ENCODE data around the gene SH3PXD2A. TPM values are rescaled to one million over a fixed set of nuclear protein-coding genes. Genes with fewer than 3 reads are reported as not detected.

SH3PXD2A gene
- total and polyA plus RNA-seq, 2 of the 4 experiments (the other 2 are of a cell fraction), result 6.3 to 23.0 TPM

DNA sequence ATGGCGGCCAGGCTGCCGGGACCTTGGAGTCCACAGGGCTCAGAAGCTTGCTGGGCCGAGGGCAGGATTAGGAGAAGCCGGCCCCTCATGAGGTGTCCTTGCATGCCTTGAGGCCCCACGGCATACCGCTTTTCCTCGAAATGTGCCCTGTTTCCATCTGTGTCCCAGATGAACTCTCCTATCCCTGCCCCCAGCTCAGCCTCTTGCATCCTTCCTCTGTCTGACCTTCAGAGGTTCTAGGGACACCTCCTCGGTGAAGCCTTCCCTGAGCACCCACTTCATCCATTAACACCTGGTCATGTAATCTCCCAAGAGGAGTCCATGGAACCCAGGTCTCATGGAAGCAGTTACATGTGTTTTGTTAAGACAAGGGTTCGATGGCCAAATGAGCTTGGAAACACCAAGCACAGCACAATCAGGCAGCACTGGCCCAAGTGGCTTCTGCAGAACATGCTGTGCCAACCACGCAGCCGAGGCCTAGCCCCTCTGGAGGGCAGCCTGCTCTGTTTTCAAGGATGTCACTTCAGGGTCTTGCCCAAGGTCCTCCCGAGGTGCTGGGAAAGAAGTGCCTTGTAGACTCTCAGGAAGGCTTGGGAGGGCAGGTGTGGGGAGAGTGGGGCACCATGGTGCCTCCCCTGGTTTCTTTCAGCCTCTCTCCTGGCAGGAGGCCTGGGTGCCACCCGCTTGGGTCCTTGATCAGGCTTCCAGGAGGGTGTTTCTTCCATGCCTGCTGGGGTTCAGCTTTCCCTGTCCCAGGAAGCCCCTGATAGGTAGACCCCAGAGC is 237.6 kb downstream of the SH3PXD2A start:
- H3K9me1 ChIP-seq (ENCODE audit: insufficient read depth, low read length), result peaks cover 25% of the 10 kb centered on the region
- ChIA-PET CTCF (no interaction called here), POLR2A (ENCODE audit: unreplicated experiment) (interaction anchor here (0.6 kb wide), 1 partner anchor 277 kb away, joined by 3 read pairs; no protein-coding TSS in a partner anchor)
- intact Hi-C loops (cut with micrococcal nuclease) (loop anchor here (5.0 kb wide), 1 partner anchor 60 kb away; no protein-coding TSS in a partner anchor), in situ Hi-C loops (cut with MboI; ENCODE audit: low sequenced_read_pairs) (no loop called here), dilution Hi-C loops (cut with HindIII; ENCODE audit: low sequenced_read_pairs, unreplicated experiment) (loop anchor here (10.0 kb wide), 1 partner anchor 57 kb away; no protein-coding TSS in a partner anchor)
- no TSS peak for BruUV-seq (replicated peaks)
- H3K23ac ChIP-seq (ENCODE audit: low read depth, low read length), result no peak overlapping the region
- no peak overlapping the region for H3K27ac ChIP-seq (ENCODE audit: insufficient read depth, low read length)
- H2AK9ac ChIP-seq (replicated peaks; ENCODE audit: low read depth, low read length, poor library complexity), result no peak overlapping the region
- H3K9me3 ChIP-seq (ENCODE audit: control insufficient read depth, insufficient read depth, low read length), result no peaks in the 10 kb centered on the region
- no peak overlapping the region for H4K5ac ChIP-seq (ENCODE audit: low read depth, low read length)
- H4K8ac ChIP-seq (ENCODE audit: low read depth in 2 of 2, low read length in 2 of 2), result no peak overlapping the region
- no peak overlapping the region for H2BK15ac ChIP-seq (ENCODE audit: low read depth, low read length)
- no peak overlapping the region for H2BK5ac ChIP-seq (ENCODE audit: low read depth, low read length, poor library complexity, severe bottlenecking)
- H3K4me2 ChIP-seq (ENCODE audit: low read depth, low read length), result no peak overlapping the region
- H2BK20ac ChIP-seq (ENCODE audit: low read depth, low read length), result no peak overlapping the region
- peaks cover 65% of the 10 kb centered on the region for H3K36me3 ChIP-seq (ENCODE audit: control insufficient read depth, insufficient read depth, low read length)
- ATAC-seq (ENCODE audit: low read depth), result no peak
- WGBS, 2 experiments (ENCODE audit: extremely low coverage in 2 of 2, insufficient read length in 1 of 2), result 82% methylated on average over 9 of the region's 13 CpGs; no CpG with 5 or more reads in 1 of the 2 experiments
- H3K4ac ChIP-seq (ENCODE audit: low read depth, low read length), result no peak overlapping the region
- H3K4me3 ChIP-seq (ENCODE audit: insufficient read depth, low read depth, low read length), result no peak overlapping the region
- H3K79me1 ChIP-seq (ENCODE audit: low read depth in 1 of 2, low read length in 2 of 2), result peaks cover 0 to 37% of the 10 kb centered on the region in 2 experiments; a peak in 2 of 4 replicates
- H3K27me3 ChIP-seq (ENCODE audit: control insufficient read depth, insufficient read depth, low read length), result no peaks in the 10 kb centered on the region
- no peak overlapping the region for H4K91ac ChIP-seq (ENCODE audit: insufficient read depth, low read depth, low read length)
- no peak overlapping the region for H3K14ac ChIP-seq (replicated peaks; ENCODE audit: low read depth, low read length)
- no peaks in the 10 kb centered on the region for H4K20me1 ChIP-seq (ENCODE audit: insufficient read depth, low read length)
- H3K56ac ChIP-seq (ENCODE audit: extremely low read depth, insufficient read depth, low read length), result no peak overlapping the region
- H2AFZ ChIP-seq (replicated peaks; ENCODE audit: low read length, poor library complexity), result no peak overlapping the region
- DNase-seq, result no peak
- H2BK120ac ChIP-seq (ENCODE audit: low read depth, low read length), result no peak overlapping the region
- peaks cover 19% of the 10 kb centered on the region for H3K4me1 ChIP-seq (ENCODE audit: control insufficient read depth, insufficient read depth, low read length)
- no peak overlapping the region for H3K18ac ChIP-seq (ENCODE audit: low read depth, low read length)
- no peak overlapping the region for H2AK5ac ChIP-seq (ENCODE audit: low read depth, low read length)
- H3K9ac ChIP-seq (ENCODE audit: low read depth, low read length), result no peak overlapping the region
- TF ChIP-seq CEBPB (IDR thresholded peaks at IDR 0.05; ENCODE audit: low read depth, low read length) (no peak), SMC3 (IDR thresholded peaks at IDR 0.05; ENCODE audit: low read depth, low read length) (no peak), CHD1 (IDR thresholded peaks at IDR 0.05; ENCODE audit: low read depth, low read length) (no peak), MAZ (IDR thresholded peaks at IDR 0.05; ENCODE audit: borderline replicate concordance, low read depth, low read length) (no peak), FOS (IDR thresholded peaks at IDR 0.05; ENCODE audit: low read depth, low read length) (no peak), MXI1 (IDR thresholded peaks at IDR 0.05; ENCODE audit: borderline replicate concordance, low read depth, low read length) (no peak), NFE2L2 (IDR thresholded peaks at IDR 0.05; ENCODE audit: low read depth, low read length) (no peak), BHLHE40 (IDR thresholded peaks at IDR 0.05; ENCODE audit: low read depth, low read length) (no peak), RAD21 (IDR thresholded peaks at IDR 0.05; ENCODE audit: low read length) (no peak), MAFK (IDR thresholded peaks at IDR 0.05; ENCODE audit: low read depth, low read length) (no peak), POLR2A (IDR thresholded peaks at IDR 0.05; ENCODE audit: low read depth, low read length) (no peak), RCOR1 (IDR thresholded peaks at IDR 0.05; ENCODE audit: insufficient replicate concordance, low read length) (no peak)
- TF ChIP-seq, protein P1, sequence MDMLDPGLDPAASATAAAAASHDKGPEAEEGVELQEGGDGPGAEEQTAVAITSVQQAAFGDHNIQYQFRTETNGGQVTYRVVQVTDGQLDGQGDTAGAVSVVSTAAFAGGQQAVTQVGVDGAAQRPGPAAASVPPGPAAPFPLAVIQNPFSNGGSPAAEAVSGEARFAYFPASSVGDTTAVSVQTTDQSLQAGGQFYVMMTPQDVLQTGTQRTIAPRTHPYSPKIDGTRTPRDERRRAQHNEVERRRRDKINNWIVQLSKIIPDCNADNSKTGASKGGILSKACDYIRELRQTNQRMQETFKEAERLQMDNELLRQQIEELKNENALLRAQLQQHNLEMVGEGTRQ (IDR thresholded peaks at IDR 0.05; ENCODE audit: low read depth, low read length), result no peak
- TF ChIP-seq, protein P2, sequence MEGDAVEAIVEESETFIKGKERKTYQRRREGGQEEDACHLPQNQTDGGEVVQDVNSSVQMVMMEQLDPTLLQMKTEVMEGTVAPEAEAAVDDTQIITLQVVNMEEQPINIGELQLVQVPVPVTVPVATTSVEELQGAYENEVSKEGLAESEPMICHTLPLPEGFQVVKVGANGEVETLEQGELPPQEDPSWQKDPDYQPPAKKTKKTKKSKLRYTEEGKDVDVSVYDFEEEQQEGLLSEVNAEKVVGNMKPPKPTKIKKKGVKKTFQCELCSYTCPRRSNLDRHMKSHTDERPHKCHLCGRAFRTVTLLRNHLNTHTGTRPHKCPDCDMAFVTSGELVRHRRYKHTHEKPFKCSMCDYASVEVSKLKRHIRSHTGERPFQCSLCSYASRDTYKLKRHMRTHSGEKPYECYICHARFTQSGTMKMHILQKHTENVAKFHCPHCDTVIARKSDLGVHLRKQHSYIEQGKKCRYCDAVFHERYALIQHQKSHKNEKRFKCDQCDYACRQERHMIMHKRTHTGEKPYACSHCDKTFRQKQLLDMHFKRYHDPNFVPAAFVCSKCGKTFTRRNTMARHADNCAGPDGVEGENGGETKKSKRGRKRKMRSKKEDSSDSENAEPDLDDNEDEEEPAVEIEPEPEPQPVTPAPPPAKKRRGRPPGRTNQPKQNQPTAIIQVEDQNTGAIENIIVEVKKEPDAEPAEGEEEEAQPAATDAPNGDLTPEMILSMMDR (conservative IDR thresholded peaks at IDR 0.05; ENCODE audit: low read depth, low read length), result no peak
- TF ChIP-seq, protein P3, sequence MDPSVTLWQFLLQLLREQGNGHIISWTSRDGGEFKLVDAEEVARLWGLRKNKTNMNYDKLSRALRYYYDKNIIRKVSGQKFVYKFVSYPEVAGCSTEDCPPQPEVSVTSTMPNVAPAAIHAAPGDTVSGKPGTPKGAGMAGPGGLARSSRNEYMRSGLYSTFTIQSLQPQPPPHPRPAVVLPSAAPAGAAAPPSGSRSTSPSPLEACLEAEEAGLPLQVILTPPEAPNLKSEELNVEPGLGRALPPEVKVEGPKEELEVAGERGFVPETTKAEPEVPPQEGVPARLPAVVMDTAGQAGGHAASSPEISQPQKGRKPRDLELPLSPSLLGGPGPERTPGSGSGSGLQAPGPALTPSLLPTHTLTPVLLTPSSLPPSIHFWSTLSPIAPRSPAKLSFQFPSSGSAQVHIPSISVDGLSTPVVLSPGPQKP (IDR thresholded peaks at IDR 0.05; ENCODE audit: borderline replicate concordance, low read depth, low read length), result no peak
